ENCODE results near the gene BRPF1. TPM values are rescaled to one million over a fixed set of nuclear protein-coding genes. Genes with fewer than 3 reads are reported as not detected.

Gene BRPF1
- total RNA-seq, 6 experiments from 2014 or later = 3.5 to 5.4 (median 5.1) TPM

GRCh38 chr3:9703240-9703639 lies 28.3 kb upstream of the BRPF1 start:
- H3K4me3 ChIP-seq = no peak overlapping the region

GRCh38 chr3:9703736-9704346 lies 27.7 kb upstream of the BRPF1 start, which contains the start of gene CPNE9:
CPNE9 (plus strand) TSS chr3:9703833; CDS start chr3:9703997, 164 bp downstream.
- intact Hi-C loops (cut with DNase I) = no loop called here
- WGBS (ENCODE audit: insufficient coverage, low coverage, low lambda C conversion rate, missing lambda C conversion rate) = 5% methylated on average over 7 of the region's 56 CpGs
- Histone ChIP-seq H3K4me3 (no peak within 1 kb of the TSS), H3K9me3 (no peaks in the 10 kb centered on the region), H3K36me3 (peaks cover 0 to 13% (median 0%) of the 10 kb centered on the region in 4 donors), H3K4me1 (peaks cover 0 to 13% (median 0%) of the 10 kb centered on the region in 4 donors), H3K27me3 (peaks cover 0 to 8% of the 10 kb centered on the region in 2 donors), H3K27ac (no peak within 1 kb of the TSS)
- DNase-seq (no peak), ATAC-seq (peak; percentile 16 to 40 (median 34))
- no peak for TF ChIP-seq CTCF (IDR thresholded peaks at IDR 0.05)
- TF ChIP-seq POLR2A (IDR thresholded peaks at IDR 0.05) = no peak

More at GRCh38 chr3:9703240-9703639, 28.3 kb upstream of the BRPF1 start:
- WGBS (ENCODE audit: insufficient coverage, low coverage, low lambda C conversion rate, missing lambda C conversion rate) = 81% methylated on average over 3 of the region's 4 CpGs
- no peak overlapping the region for H3K27ac ChIP-seq
- H3K36me3 ChIP-seq = peaks cover 0 to 13% (median 1%) of the 10 kb centered on the region in 4 donors
- peaks cover 0 to 8% of the 10 kb centered on the region in 2 donors for H3K27me3 ChIP-seq
- no peak for ATAC-seq
- no peaks in the 10 kb centered on the region for H3K9me3 ChIP-seq
- no peak for TF ChIP-seq POLR2A (IDR thresholded peaks at IDR 0.05)
- TF ChIP-seq CTCF (IDR thresholded peaks at IDR 0.05) = no peak
- peaks cover 0 to 13% (median 0%) of the 10 kb centered on the region in 4 donors for H3K4me1 ChIP-seq
- intact Hi-C loops (cut with DNase I) = no loop called here
- no peak for DNase-seq

GRCh38 chr3:9704347-9705322 lies 26.9 kb upstream of the BRPF1 start:
- TF ChIP-seq CTCF (IDR thresholded peaks at IDR 0.05) = no peak
- TF ChIP-seq POLR2A (IDR thresholded peaks at IDR 0.05) = no peak
- ATAC-seq = peak; percentile 40 to 60 (median 56)
- 4% methylated on average over 13 of the region's 62 CpGs for WGBS (ENCODE audit: insufficient coverage, low coverage, low lambda C conversion rate, missing lambda C conversion rate)
- Histone ChIP-seq H3K9me3 (no peaks in the 10 kb centered on the region), H3K36me3 (peaks cover 0 to 13% (median 0%) of the 10 kb centered on the region in 4 donors), H3K4me1 (peaks cover 0 to 13% (median 0%) of the 10 kb centered on the region in 4 donors), H3K27me3 (peaks cover 0 to 8% of the 10 kb centered on the region in 2 donors), H3K4me3 (no peak overlapping the region), H3K27ac (no peak overlapping the region)
- intact Hi-C loops (cut with DNase I) = no loop called here
- no peak for DNase-seq

- no peaks in the 10 kb centered on the region for H3K27me3 ChIP-seq
- H3K4me1 ChIP-seq = no peaks in the 10 kb centered on the region
- intact Hi-C loops (cut with DNase I) = no loop called here
- H3K27ac ChIP-seq = no peak overlapping the region
- ATAC-seq = no peak
- WGBS (ENCODE audit: insufficient coverage, low coverage, low lambda C conversion rate, missing lambda C conversion rate) = 61% methylated on average over 3 of the region's 3 CpGs
- H3K36me3 ChIP-seq = no peaks in the 10 kb centered on the region
- no peaks in the 10 kb centered on the region for H3K9me3 ChIP-seq
- TF ChIP-seq CTCF (IDR thresholded peaks at IDR 0.05) (no peak), POLR2A (IDR thresholded peaks at IDR 0.05) (no peak)
- H3K4me3 ChIP-seq = no peak overlapping the region
- no peak for DNase-seq
Measured at GRCh38 chr3:9710174-9710739, 21.3 kb upstream of the BRPF1 start.

All from right lobe of liver (tissue), 6 donors.